Brain microvascular endothelial cell (primary cell): ENCODE measurements around the gene DMXL1.

Experiments
- DNase-seq: peaks from one replicate; pipeline ENCODE4 v3.0.0-alpha.2; 2020
- H3K27ac ChIP-seq: fragments of 250-450 bp; sonication (Bioruptor Pico); 2 replicates; pipeline ENCODE4 v1.5.1; 2020; ENCODE audit warnings: mild to moderate bottlenecking, moderate library complexity
- H3K27me3 ChIP-seq: fragments of 250-450 bp; sonication (Bioruptor Pico); replicated peaks from 2 replicates; pipeline ENCODE4 v1.5.1; 2020; ENCODE audit warnings: mild to moderate bottlenecking
- H3K36me3 ChIP-seq: fragments of 250-450 bp; sonication (Bioruptor Pico); replicated peaks from 2 replicates; pipeline ENCODE4 v1.5.1; 2020; ENCODE audit warnings: mild to moderate bottlenecking
- H3K4me3 ChIP-seq: 2 replicates; pipeline ENCODE4 v1.5.1; 2011; ENCODE audit warnings: low read depth, mild to moderate bottlenecking, control low read depth, low read length, moderate library complexity
- CTCF ChIP-seq: IDR thresholded peaks from 2 replicates; pipeline ENCODE4 v1.5.1; 2011; ENCODE audit warnings: low read depth, mild to moderate bottlenecking, moderate library complexity, low read length, control low read depth, inconsistent platforms; ENCODE audit errors: missing control alignments
- in situ Hi-C: cut with HindIII; loops from 2 replicates; pipeline ENCODE4 v1.10.0; 2017; ENCODE audit warnings: low sequenced_read_pairs, low pct_ligation_motif_present

DMXL1 gene

GRCh38 chr5:119269061-119269944 lies 198.4 kb downstream of the DMXL1 start:
- H3K27ac ChIP-seq = no peak overlapping the region
- peak; percentile 12 for DNase-seq
- no peaks in the 10 kb centered on the region for H3K36me3 ChIP-seq
- in situ Hi-C loops = no loop called here
- peak overlapping the region; percentile 88 for H3K4me3 ChIP-seq
- TF ChIP-seq CTCF = no peak
- H3K27me3 ChIP-seq = no peaks in the 10 kb centered on the region

DNA sequence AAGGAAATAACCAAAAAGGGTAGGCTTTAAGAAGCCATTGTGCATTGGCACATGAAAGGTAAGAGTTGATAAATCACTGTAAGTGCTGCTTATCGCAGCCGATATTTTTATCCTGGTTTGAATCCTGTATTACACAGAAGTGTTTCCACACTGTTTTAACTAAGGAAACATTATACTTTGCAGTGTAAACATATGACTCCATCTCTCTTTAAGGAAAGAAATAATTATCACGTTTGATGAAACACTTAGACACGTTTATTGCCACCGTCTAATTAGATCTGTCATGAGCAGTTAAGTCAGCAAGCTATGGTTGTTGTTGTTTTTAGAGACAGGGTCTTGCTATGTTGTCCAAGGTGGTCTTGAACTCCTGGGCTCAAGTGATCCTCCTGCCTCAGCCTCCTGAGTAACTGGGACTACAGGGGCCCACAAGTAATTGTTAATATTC lies 199.3 kb downstream of the DMXL1 start:
- H3K27me3 ChIP-seq = no peaks in the 10 kb centered on the region
- no peak for TF ChIP-seq CTCF
- in situ Hi-C loops = no loop called here
- DNase-seq = no peak
- no peak overlapping the region for H3K27ac ChIP-seq
- H3K4me3 ChIP-seq = no peak overlapping the region
- H3K36me3 ChIP-seq = no peaks in the 10 kb centered on the region

- no peak overlapping the region for H3K4me3 ChIP-seq
- no peaks in the 10 kb centered on the region for H3K36me3 ChIP-seq
- no peak for DNase-seq
- in situ Hi-C loops = no loop called here
- no peak for TF ChIP-seq CTCF
- no peaks in the 10 kb centered on the region for H3K27me3 ChIP-seq
- no peak overlapping the region for H3K27ac ChIP-seq
Observed at GRCh38 chr5:119270960-119271757, 200.3 kb downstream of the DMXL1 start.

DNA sequence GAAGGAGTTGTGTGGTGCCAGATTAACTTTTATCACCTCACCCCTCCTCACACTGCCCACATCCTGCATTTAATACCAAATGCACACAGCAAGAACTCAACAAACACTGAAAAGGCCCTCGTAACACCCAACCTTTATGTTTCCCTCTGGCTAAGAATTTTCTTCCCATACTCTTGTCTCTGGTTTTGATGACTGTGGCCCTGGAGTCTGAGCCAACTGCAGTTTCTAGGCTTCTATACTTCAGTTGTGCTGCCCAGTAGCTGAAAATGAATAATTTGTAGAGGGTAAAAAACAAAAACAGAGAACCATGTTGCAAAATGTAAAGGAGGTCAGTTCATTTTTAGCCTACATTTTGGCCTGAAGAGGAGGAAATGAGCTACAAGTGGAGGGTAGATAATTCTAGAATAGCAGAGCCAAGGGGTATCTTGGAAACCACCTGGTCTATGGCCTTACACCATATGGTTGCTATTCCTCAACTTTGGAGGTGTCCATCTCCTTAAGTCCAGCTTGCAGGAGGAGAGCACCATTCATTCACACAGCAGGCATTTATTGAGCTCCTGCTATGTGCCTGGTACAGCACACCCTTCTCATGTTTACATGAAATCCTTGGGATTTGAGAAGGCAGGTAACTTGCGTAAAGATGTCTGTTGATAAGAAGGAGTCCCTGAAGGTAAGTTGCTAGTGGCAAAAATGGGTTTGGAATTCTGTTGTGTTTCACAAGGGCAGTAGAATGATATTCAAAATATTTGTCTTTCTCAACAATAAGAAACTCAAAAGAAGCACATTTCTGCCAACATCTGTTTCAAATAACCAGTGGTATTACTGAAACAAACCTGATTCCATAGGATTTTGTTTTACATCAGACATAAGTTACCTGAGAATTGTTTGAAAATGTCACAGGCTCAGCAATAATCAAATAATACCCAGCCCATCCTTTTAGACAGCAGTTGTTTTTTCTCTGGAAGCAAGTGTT lies 201.2 kb downstream of the DMXL1 start:
- H3K4me3 ChIP-seq = no peak overlapping the region
- no peaks in the 10 kb centered on the region for H3K27me3 ChIP-seq
- no peak for TF ChIP-seq CTCF
- H3K27ac ChIP-seq = no peak overlapping the region
- DNase-seq = no peak
- in situ Hi-C loops = no loop called here
- H3K36me3 ChIP-seq = no peaks in the 10 kb centered on the region

DNA sequence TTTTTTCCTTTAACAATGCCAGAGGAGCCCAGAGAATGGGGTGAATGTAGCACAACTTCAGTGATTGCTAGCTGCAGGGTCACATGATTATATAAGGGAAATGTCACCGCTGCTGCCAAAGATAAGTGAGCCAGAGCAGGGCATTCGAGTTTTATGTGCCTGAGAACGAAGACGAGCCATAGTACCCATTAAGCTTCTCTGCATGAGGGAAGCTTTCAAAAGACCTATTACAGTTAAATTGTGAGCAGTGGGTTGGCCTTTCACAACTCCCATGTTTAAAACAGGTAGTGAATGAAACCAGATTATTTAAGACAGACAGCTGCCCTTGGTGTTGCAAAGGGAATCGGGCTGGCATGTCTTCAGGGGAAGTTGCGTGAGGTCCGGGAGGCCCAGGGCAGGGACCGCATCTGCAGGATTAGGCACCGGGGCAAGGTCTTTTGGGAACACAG lies 202.5 kb downstream of the DMXL1 start:
- Histone ChIP-seq H3K27me3 (no peaks in the 10 kb centered on the region), H3K4me3 (no peak overlapping the region), H3K36me3 (no peaks in the 10 kb centered on the region), H3K27ac (no peak overlapping the region)
- TF ChIP-seq CTCF = no peak
- DNase-seq = no peak
- in situ Hi-C loops = no loop called here
